DMS53 treated with DMSO at 0.1 percent for 48 hours (cell line): ENCODE data around the gene RNF32.
"Not testable (repeated sequence)": the region's sequence is repeated elsewhere in the genome, so short reads cannot be mapped to it uniquely, and the experiment has no call there.

Experiments used
- DNase-seq: peaks from one replicate; lab custom pipeline; 2025; ENCODE audit not compliant: unreplicated experiment; lab: John Stamatoyannopoulos, UW

Gene RNF32

DNA sequence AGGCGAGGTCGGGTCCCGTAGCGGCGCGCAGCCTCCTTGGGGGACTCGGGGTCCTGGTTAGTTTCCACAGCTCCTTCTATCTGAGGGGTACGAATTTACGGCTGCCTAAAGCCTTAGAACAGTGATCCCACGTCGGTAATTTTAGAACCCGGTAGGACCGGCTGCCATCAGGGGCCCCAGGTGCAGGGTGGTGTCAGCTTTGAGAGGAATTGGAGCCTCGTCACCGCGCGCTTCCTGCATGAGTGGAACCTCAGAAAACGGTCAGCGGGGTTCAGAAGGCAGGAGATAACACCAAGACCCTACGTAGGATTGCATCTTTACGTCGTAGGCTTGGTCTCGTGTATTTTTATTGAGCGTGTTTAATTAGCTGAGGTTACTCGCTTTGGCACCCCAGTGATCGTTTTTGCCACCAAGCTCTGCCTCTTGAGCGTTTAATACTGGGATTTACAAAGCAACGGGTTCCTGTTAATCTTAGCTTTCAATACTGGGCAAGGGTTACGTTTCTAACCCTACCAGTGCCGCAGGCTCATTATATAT lies 443 bp downstream of the RNF32 start:
- DNase-seq, result peak; percentile 60

DNA sequence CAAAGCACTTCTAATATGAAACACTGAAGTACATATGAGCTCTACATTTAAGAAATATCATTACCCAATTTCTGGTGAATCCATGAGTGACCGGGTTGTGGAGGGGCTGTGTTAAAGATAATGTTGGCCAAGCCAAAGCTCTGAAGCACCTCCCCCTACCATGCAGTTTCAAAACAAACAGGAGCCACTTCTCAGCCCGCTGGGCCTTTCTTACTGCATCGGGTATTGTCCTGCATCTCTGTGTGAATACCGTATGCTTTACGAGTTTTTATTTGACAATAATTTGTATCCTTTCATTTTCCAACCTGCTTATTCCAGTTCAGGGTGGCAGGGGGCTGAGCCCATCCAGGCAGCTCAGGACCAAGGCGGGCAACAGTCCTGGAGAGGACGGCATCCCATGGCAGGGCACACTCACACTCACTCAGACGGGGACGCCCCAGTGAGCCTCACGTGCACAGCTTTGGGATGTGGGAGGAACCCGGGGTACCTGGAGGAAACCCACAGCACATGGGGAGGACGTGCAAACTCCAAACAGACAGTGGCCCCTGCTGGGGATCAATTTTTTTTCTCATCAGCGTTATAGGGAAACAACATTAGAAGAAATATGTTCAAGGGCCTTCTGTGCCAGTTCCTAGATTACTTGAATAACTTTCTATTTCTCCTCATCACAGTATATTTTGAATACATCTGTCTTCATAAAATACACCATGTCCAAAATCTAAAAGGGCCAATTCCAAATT lies 1.9 kb downstream of the RNF32 start:
- no peak for DNase-seq

DNA sequence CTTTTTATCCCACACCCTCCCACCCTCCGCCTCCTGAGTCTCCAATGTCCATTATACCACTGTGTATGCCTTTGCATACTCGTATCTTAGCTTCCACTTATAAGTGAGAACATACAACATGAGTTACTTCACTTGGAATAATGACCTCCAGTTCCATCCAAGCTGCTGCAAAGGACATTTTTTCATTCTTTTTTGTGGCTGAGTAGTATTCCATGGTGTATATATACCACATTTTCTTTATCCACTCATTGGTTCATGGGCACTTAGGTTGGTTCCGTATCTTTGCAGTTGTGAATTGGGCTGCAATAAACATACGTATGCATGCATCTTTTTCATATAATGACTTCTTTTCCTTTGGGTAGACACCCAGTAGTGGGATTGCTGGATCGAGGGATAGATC lies 6.8 kb downstream of the RNF32 start:
- DNase-seq, result not testable (repeated sequence)

DNA sequence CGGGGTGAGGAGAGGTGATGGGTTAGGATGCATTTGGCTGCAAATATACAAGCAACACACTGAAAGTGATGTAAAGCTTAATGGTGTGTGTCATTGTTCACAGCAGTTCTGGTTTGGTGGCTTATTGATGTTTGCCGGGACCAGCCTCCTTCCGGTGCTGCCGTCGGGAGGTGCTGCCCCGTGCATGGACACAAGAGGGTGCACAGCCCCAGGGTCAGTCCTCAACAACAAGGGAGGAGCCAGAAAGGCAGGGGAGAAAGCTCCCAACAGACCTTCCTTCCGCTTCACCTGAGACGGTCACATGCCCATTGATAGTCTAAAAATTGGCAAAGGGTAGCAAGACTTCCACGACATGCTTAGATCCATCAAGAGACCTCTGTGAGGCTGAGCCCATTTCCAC lies 9.5 kb downstream of the RNF32 start:
- DNase-seq, result peak; percentile 24

DNA sequence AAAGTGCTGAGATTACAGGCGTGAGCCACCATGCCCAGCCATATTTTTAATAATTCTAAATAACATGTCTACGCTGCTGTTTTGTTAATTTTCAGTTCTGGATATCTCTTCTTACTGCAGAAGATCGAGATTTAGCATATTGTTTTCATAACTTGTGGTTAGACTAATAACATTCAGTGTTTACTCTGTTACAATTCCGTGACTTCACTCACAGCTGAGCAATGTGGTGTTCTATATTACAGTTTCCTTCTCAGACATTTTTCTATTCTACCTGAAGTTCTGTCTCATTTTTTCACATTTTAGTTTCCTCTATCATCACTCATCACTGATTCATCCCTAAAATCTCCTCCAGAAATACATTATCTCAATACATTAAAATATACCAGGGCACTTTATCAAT lies 10.9 kb downstream of the RNF32 start:
- no peak for DNase-seq

DNA sequence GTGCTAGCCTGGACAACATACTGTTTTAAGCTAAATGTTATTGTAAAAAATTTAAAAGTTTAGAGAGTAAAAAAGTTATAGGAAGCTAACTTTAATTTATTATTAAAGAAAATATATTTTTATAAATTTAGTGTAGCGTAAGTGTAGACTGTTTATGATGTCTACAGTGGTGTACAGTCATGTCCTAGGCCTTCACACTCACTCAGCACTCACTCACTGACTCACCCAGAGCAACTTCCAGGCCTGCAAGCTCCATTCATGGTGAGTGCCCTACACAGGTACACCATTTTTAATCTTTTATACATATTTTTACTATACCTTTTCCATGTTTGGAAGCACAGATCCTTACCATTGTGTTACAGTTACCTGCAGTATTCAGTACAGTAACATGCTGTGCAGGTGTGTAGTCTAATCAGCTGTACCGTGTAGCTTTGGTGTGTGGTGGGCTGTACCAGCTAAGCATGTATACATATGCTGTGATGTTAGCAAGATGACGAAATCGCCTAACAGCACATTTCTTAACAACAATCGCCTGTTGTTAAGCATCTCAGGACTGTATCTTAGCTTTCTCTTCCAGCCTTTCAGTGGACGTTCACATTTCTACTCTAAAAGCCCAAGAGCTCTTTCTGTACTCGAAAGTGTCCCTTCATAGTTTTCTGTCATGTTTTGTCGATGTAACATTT lies 12.5 kb downstream of the RNF32 start:
- DNase-seq, result no peak

DNA sequence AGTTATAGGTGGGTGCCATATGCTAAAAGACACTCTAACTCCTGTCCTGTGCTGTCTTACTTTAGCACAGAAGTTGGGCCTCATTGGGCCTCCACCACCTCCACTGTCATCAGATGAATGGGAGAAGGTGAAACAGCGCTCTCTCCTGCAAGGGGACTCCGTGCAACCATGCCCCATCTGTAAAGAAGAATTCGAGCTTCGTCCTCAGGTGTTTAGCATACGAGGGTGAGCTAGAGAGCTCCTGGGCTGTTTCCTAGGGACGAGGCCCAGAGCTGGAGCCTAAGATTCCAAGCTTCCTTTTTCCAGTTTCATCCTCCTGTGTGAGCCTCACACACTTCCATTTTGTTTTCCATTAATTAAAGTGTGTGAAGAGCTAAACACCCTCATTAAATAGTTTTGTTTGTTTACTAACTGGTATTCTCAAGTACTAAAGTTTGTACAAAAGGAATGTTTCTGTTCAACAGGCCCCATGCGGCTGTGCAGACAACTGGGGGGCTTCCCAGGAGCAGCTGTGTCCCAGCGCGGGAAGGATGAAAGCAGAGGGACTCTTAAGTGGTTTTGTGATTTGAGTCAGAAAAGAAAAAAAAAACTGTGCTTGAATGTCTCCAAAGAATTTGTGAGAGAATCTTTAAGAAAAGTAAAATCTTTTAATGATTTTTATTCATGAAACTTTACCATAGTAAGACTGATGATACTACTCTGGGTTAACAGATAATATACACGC lies 14.1 kb downstream of the RNF32 start:
- DNase-seq, result no peak

DNA sequence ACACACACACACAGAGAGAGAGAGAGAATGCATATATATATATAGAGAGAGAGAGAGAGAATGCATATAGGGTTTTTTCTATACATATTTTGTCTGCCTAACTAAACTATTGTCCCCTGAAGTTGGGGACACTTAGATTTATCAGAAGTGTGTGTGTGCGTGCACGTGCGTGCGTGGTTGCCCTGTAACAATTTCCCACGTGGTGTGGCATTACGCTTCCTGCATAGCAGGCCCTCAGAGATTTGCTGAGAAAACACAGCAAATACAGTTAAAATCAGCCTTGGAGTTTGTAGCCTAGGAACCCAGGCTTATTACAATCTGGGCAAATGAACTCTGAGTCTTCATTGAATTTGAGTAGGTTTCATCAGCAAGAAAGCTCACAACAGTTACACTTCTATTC lies 14.7 kb downstream of the RNF32 start:
- no peak for DNase-seq

DNA sequence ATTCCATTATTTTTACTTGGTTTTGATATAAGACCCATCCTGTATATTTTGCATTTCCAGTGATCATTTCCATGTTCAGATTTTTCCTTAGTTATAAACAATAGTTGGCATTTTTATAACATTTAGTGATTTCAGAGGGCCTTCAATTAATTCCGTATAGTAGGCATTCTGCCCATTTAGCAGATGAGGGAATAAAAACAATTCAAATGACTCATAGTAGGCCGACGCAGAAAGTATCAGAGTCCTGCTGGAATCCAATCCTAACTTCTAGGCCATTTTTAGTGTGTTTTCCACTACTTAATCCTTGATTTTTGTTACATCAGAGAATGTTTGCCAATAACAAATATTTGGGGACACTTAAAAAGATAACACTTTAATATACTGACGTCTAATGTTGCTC lies 15.4 kb downstream of the RNF32 start:
- DNase-seq, result no peak

DNA sequence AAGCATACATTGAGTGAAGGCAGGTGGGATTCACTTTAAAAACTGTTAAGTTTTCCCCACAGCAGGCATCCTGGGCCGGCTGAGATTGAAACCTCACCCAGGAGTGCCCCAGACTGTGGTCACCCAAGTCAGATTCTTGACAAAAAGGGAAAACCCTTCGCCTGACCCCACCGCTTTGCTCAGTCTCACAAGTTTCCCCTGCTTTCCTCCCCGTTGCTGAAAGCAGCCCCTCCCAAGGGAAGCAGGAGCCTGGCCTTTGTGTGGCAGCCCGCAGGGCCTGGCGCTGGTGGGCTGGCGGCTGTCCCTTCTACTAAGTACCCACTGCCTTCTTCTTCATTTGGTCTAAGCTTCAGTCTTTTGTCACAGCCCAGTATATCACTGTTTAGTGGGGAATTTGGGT lies 16.0 kb downstream of the RNF32 start:
- DNase-seq, result no peak

DNA sequence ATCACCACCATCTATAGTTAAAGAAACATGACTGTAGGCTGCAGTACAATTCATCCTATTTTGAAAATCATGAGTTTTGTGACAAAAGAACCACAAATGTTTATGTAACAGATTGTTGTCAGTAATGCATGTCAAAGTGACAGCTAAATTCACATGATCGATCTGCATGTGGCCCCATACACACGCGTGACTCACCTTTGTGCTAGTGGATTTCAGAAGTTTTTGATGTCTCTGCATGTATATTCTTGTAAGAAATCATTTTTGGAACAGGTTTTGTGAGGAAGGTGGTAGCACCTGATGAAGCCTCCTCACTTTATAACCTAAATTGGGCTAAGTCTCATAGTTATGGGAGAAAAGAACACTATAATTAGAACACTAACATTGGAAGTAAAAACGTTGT lies 17.1 kb downstream of the RNF32 start:
- no peak for DNase-seq

DNA sequence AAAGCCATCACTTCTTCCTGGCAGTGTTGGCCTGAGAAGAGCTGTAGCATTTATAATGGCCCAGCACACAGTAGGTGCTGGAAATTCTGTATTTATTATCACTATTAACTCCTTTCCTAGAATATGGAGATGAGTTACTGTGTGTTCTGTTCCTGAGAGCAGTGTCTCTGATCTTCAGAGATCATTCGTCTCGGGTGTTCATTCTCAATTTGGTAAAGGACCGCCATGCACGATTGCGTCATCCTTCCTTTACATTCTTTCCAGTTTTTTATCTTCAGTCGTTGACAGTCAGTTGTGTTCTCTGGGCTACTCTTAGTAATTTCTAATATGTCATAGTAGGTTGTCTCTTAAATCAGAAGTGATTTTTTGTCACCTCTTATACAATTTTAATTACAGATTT lies 18.6 kb downstream of the RNF32 start:
- DNase-seq, result no peak

DNA sequence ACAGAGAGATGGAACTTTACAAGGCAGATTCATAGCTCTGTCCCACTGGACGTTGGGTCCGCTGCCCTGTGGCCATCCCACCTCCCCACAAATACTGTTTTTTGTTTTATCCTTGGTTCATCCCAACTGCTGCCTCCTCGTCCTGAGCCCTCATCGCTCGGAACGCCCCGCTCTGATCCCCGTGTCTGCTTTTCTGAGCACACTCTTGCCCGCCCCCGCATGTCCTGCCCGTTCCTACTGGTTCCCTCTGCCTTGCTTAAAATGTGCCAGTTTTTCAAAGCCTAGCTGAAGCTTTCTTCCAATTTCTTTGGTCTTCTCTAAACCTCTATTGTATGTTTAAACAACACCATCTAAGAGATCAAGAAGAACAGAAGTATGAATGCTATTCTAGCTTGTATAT lies 19.4 kb downstream of the RNF32 start:
- DNase-seq, result no peak

DNA sequence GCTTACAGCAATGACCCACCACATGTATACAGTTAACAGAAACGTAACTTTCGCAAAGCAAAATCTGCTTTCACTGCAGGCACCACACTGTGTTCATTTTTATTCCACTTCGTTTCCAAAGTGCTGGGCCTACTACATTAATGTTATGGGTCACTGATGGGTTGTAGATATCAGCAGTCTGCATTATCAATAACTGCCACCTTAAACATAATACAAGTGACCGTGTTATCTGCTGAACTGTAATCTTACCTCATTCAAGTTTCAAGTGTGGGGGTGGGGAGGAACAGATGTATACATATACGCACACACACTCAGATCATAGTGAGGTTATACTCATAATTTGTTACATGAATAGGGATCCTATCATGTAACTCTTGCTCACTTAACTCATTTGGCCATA lies 21.1 kb downstream of the RNF32 start:
- no peak for DNase-seq

DNA sequence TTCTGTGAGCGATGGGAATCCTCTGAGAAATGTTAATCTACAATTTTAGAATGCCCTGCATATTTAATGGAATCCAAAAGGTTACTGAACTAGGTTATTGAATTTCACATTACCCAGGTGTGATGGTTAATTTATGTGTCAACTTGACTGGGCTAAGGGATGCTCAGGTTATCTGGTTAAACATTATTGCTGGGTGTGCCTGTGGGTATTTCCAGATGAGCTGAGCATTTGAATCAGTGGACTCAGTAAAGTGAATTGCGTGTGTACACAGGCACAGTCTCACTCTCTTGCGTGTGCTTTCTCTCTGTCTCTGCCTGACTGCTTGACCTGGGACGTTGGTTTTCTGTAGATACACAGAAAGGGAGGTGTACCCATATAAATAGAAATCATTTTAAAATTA lies 21.7 kb downstream of the RNF32 start:
- no peak for DNase-seq

DNA sequence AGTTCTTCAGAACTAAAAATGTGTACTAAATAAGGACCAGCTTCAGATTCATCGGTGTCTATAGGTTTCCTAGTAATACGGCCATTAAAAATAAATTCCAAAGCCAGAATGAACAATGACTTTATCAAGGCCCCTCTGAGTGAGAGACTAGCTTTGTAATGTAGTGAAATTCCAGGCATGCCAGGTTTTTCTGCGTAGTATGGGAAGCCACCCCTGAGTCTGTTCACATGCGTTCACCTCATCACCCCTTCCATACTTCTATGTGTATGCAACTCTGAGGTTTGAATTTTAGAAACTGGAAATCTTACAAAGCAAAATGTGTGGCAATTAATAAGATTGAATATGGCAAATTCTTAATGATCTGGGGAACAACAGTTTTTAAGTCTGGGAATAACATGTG lies 24.5 kb downstream of the RNF32 start:
- no peak for DNase-seq

DNA sequence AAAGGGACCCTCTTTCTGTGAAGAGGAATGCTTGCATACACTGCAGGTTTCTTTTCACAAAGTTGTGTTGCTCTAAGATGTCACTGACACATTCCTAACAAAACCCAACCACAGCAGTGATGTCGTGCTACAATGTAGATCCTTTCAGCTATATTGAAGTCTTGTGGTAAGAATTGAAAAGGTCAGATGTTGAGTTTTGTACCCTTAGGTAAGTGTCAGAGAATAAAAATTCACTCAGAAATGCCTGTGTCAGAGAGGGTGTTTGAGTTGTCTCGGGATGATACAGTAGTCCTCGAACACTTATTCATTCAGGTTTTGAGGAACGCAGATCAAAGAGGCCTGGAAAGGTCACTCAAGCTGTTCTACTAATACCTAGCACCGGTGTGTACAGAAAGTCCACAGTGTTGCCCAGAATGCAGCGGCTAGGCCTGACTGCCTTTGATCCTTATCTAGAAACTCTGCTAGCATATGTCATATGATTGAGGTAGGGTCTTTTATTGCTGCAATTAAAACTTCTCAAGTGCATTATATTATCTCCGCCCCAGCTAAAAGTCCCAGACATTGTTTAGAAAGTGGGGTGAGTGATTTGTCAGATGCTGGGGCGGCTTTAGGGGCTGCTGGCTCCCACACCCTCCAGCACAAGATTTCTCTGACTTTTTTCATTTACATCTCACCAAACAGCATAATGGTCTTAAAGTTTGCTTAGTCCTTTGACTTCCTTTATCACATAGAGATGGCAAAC lies 26.0 kb downstream of the RNF32 start:
- no peak for DNase-seq

DNA sequence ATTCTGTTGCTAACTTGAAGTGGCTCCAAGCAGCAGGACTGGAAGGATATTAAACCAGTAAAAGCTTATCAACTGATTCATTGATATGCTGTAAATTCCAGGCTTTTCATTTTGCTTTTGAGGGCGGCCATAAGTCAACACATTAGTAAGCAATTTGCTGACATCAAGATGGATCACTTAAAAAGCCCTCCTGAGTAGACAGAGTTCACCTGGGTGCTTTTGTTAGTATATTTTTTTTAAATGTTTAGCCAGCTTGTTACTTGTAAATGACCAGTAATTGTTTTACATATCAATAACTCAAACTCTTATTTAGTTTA lies 26.5 kb downstream of the RNF32 start:
- DNase-seq, result no peak

DNA sequence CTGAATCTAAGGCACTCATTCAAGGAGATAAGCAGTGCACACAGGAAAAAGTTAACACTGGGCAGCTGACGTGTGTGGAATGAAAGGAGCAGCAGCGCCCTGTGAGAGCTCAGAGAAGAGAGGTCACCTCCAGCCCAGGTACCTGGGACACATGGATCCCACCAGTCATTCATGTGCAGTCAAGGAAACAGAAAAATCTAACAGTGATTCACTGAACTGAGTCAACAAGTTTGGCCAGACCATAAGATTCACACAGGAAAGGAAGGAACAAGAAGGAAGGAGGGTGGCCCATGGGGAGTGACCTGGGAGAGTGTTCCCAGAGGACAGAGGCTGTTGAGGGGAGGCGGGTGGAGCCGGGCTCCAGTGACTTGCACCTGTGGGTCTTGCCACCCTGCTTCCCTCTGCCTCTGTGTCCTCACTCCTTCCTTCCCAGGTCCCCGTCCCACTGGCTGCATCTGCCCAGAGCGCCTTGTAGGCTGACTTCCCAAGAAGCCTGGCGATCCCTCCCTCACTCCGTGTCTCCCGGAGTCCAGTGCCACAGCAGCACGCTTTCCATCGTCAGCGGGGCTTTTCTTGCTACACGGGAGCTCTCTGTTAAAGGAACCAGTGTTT lies 27.7 kb downstream of the RNF32 start:
- no peak for DNase-seq

DNA sequence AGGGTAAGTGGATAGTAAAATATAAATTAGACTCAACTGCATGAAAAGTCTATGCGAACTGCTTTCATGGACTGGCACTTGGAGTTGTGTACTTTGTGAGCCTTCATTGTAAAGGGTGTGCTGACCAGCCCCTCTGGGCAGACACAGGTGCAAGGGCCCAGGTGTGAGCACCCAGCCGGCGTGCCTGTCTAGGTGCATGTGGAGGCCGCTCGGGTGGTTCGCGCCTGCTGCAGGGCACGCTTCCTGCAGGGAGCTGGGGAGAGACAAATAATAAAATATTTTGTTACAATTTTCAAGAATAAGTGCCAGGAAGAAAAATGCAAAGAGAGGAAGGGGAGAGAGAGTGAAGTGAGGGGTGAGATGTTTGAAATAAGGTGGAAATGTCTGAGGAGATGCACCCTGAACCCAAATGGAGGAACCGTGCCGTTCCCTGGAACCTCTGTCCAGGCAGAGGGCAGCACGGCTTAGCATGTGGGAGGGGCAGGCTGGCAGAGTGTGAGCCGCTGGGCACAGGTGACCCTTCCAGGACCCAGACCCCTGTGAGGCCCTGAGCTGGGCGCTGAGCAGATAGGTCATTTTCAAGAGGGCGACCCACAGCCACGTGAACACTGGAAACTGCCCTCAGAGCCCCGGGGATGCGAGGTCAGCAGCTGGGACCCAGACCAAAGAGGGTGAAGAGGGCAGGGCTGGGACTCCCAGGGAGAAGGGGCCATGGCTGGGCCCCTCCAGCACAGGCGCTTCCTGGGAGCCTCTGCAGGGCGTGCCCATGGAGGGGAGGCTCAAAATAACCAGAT lies 28.7 kb downstream of the RNF32 start:
- DNase-seq, result no peak
